ENCODE measurements around the gene PITX3.
"Not testable (repeated sequence)": the region's sequence is repeated elsewhere in the genome, so short reads cannot be mapped to it uniquely, and the experiment has no call there.

The PITX3 gene

GRCh38 chr10:102191956-102192355, 49.4 kb downstream of the PITX3 start:
- TF ChIP-seq, protein P1, sequence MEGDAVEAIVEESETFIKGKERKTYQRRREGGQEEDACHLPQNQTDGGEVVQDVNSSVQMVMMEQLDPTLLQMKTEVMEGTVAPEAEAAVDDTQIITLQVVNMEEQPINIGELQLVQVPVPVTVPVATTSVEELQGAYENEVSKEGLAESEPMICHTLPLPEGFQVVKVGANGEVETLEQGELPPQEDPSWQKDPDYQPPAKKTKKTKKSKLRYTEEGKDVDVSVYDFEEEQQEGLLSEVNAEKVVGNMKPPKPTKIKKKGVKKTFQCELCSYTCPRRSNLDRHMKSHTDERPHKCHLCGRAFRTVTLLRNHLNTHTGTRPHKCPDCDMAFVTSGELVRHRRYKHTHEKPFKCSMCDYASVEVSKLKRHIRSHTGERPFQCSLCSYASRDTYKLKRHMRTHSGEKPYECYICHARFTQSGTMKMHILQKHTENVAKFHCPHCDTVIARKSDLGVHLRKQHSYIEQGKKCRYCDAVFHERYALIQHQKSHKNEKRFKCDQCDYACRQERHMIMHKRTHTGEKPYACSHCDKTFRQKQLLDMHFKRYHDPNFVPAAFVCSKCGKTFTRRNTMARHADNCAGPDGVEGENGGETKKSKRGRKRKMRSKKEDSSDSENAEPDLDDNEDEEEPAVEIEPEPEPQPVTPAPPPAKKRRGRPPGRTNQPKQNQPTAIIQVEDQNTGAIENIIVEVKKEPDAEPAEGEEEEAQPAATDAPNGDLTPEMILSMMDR (IDR thresholded peaks at IDR 0.05; ENCODE audit: low read depth, low read length, missing control alignments) = no peak
- no peak overlapping the region for H3K4me3 ChIP-seq (ENCODE audit: low read depth, low read length)
- in situ Hi-C loops (cut with HindIII; ENCODE audit: low pct_ligation_motif_present, low sequenced_read_pairs) = no loop called here
- H3K36me3 ChIP-seq (replicated peaks) = no peaks in the 10 kb centered on the region
- H3K27me3 ChIP-seq (replicated peaks) = no peaks in the 10 kb centered on the region
- H3K27ac ChIP-seq = no peak overlapping the region
- DNase-seq = no peak

- H3K27ac ChIP-seq; DNase-seq; H3K36me3 ChIP-seq (replicated peaks); in situ Hi-C loops (cut with HindIII; ENCODE audit: low pct_ligation_motif_present, low sequenced_read_pairs); H3K27me3 ChIP-seq (replicated peaks); H3K4me3 ChIP-seq (ENCODE audit: low read depth, low read length): not testable (repeated sequence)
Observed at GRCh38 chr10:102188941-102189898, 52.1 kb downstream of the PITX3 start.

DNA sequence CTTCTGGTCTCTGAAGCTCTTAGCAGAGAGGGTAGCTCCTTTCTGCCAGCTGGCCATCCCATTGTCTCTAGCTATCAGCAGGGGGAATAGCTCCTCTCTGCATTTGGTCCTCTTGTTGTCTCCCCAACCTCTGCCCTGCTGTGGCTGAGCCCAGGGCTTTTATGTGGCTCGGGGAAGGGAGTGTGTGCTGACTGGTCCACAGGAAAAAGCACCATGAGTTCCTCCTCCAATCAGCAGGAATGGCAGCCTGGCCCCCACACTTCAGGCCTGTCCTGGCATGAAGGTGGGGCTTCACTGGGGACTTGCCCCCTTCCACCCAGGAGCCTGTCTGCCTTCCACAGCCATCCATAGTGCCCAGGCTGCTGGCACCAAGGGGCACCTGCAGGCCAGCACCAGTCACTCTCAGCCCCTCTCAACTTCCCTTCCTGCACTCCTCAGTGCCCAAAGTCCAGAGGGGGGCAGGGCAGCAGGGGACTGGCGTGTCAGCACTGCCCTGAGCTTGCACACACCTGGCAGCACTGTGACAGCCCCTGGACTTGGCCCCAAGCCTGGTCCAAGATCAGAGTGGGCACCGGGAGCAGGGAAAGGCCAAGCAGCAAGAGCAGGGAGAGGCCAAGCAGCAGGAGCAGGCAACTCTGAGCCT, 52.9 kb downstream of the PITX3 start:
- Histone ChIP-seq H3K27me3 (replicated peaks) (no peaks in the 10 kb centered on the region), H3K27ac (no peak overlapping the region), H3K36me3 (replicated peaks) (no peaks in the 10 kb centered on the region), H3K4me3 (ENCODE audit: low read depth, low read length) (no peak overlapping the region)
- TF ChIP-seq, protein P1 (IDR thresholded peaks at IDR 0.05; ENCODE audit: low read depth, low read length, missing control alignments) = no peak
- DNase-seq = no peak
- in situ Hi-C loops (cut with HindIII; ENCODE audit: low pct_ligation_motif_present, low sequenced_read_pairs) = no loop called here

DNA sequence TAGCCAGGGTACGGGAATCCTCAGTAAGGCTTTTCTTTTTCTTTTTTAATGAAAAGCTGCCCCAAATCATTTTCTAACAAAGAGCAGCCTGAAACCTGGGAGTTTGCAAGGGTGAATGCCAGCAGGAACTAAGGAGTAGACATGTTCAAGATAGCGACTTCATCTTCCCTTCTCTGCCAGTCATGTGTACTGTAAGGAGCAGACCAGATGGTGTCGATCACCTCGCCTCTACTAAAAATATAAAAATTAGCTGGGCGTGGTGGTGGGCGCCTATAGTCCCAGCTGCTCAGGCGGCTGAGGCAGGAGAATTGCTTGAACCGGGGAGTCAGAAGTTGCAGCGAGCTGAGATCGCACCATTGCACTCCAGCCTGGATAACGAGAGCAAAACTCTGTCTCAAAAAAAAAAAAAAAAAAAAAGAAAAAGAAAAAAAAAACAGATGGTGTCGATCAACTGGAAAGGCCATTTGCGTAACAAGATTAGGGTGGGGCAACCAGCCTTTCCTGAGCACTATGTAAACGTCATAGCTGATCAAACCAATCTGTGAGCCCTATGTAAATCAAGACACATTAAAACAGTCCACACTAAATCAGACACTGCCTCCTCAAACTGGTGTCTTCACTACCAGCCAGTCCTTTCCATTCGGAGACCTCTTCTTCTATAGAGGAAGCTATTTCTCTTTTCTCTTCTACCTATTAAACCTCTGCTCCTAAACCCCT, 55.3 kb downstream of the PITX3 start:
- no peak overlapping the region for H3K4me3 ChIP-seq (ENCODE audit: low read depth, low read length)
- no peaks in the 10 kb centered on the region for H3K27me3 ChIP-seq (replicated peaks)
- H3K36me3 ChIP-seq (replicated peaks) = no peaks in the 10 kb centered on the region
- no peak overlapping the region for H3K27ac ChIP-seq
- no peak for DNase-seq
- TF ChIP-seq, protein P1 (IDR thresholded peaks at IDR 0.05; ENCODE audit: low read depth, low read length, missing control alignments) = no peak
- in situ Hi-C loops (cut with HindIII; ENCODE audit: low pct_ligation_motif_present, low sequenced_read_pairs) = no loop called here

GRCh38 chr10:102185272-102185671, 56.0 kb downstream of the PITX3 start:
- TF ChIP-seq, protein P1 (IDR thresholded peaks at IDR 0.05; ENCODE audit: low read depth, low read length, missing control alignments) = no peak
- in situ Hi-C loops (cut with HindIII; ENCODE audit: low pct_ligation_motif_present, low sequenced_read_pairs) = no loop called here
- H3K4me3 ChIP-seq (ENCODE audit: low read depth, low read length) = no peak overlapping the region

GRCh38 chr10:102184606-102185005, 56.7 kb downstream of the PITX3 start:
- DNase-seq = no peak
- Histone ChIP-seq H3K36me3 (replicated peaks) (no peaks in the 10 kb centered on the region), H3K4me3 (ENCODE audit: low read depth, low read length) (no peak overlapping the region), H3K27me3 (replicated peaks) (no peaks in the 10 kb centered on the region), H3K27ac (no peak overlapping the region)
- in situ Hi-C loops (cut with HindIII; ENCODE audit: low pct_ligation_motif_present, low sequenced_read_pairs) = no loop called here
- TF ChIP-seq, protein P1 (IDR thresholded peaks at IDR 0.05; ENCODE audit: low read depth, low read length, missing control alignments) = no peak

More at GRCh38 chr10:102185272-102185671, 56.0 kb downstream of the PITX3 start:
- no peaks in the 10 kb centered on the region for H3K27me3 ChIP-seq (replicated peaks)
- no peak for DNase-seq
- H3K36me3 ChIP-seq (replicated peaks) = no peaks in the 10 kb centered on the region
- no peak overlapping the region for H3K27ac ChIP-seq

Data from brain microvascular endothelial cell (primary cell).